Measurements from ENCODE around the gene ERCC6.

DNA sequence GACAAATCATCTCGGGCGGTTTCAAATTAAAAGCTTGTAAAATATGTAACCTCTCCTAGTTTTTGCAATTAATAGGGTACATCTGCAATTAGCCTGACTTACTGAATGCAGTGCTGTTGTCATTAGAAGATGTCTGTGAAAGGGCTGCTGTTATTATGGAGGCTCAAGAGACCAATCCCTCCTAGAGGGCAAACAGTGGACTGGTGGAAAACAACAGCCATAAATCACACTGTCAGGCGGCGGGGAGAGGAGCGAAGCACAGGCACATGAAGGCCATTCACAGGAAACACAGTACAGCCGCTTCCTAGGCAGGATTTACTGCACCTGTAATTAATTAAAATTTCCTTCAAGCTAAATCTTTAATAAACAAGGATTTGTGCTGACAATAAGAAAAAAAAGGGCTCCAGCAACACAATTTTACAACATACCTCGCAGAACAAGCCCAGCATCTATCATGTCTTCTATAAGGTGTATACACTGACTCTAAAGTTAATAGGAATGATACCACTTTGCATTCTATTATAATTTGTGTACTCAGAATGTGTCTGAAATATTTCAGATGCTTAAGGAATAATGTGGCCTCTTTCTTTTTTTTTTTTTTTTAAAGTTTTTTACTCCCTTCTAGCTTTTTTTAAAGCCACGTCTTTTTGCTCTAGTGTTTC is 50.7 kb downstream of the ERCC6 start:
- no peak for TF ChIP-seq POLR2A (IDR thresholded peaks at IDR 0.05)
- TF ChIP-seq, protein P1, sequence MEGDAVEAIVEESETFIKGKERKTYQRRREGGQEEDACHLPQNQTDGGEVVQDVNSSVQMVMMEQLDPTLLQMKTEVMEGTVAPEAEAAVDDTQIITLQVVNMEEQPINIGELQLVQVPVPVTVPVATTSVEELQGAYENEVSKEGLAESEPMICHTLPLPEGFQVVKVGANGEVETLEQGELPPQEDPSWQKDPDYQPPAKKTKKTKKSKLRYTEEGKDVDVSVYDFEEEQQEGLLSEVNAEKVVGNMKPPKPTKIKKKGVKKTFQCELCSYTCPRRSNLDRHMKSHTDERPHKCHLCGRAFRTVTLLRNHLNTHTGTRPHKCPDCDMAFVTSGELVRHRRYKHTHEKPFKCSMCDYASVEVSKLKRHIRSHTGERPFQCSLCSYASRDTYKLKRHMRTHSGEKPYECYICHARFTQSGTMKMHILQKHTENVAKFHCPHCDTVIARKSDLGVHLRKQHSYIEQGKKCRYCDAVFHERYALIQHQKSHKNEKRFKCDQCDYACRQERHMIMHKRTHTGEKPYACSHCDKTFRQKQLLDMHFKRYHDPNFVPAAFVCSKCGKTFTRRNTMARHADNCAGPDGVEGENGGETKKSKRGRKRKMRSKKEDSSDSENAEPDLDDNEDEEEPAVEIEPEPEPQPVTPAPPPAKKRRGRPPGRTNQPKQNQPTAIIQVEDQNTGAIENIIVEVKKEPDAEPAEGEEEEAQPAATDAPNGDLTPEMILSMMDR (IDR thresholded peaks at IDR 0.05) = no peak
